Erythroblast (primary cell): ENCODE results near the gene CLCA4.

ENCODE experiments used
- GATA1 ChIP-seq: IDR thresholded peaks from 2 replicates; pipeline ENCODE4 v1.6.1; 2011; ENCODE audit warnings: low read depth, mild to moderate bottlenecking, control low read depth, low read length, moderate library complexity
- POLR2A ChIP-seq: IDR thresholded peaks from 2 replicates; pipeline ENCODE4 v1.6.1; 2011; ENCODE audit warnings: mild to moderate bottlenecking, low read length

GRCh38 chr1:86552376-86552775, 5.5 kb downstream of the CLCA4 start:
- no peak for TF ChIP-seq POLR2A
- no peak for TF ChIP-seq GATA1
